Tongue (tissue), 2 donors: Measurements from ENCODE around the gene RNF17. TPM values are rescaled to one million over a fixed set of nuclear protein-coding genes. Genes with fewer than 3 reads are reported as not detected.
"Not testable (repeated sequence)": the region's sequence is repeated elsewhere in the genome, so short reads cannot be mapped to it uniquely, and the experiment has no call there.

Source experiments
- DNase-seq: peaks from one replicate; pipeline ENCODE4 v3.0.0-alpha.2; 2015
- total RNA-seq: library from RNA; depleted of rRNA; stranded (reverse); fragments of >200 nt; gene quantifications from one replicate; pipeline ENCODE4 v1.2.3, GENCODE V29; 2014

RNF17 gene
- total RNA-seq, 1 donor from 2014 or later, result not detected

GRCh38 chr13:24745861-24746617 lies 17.9 kb upstream of the RNF17 start:
- no peak for DNase-seq

DNA sequence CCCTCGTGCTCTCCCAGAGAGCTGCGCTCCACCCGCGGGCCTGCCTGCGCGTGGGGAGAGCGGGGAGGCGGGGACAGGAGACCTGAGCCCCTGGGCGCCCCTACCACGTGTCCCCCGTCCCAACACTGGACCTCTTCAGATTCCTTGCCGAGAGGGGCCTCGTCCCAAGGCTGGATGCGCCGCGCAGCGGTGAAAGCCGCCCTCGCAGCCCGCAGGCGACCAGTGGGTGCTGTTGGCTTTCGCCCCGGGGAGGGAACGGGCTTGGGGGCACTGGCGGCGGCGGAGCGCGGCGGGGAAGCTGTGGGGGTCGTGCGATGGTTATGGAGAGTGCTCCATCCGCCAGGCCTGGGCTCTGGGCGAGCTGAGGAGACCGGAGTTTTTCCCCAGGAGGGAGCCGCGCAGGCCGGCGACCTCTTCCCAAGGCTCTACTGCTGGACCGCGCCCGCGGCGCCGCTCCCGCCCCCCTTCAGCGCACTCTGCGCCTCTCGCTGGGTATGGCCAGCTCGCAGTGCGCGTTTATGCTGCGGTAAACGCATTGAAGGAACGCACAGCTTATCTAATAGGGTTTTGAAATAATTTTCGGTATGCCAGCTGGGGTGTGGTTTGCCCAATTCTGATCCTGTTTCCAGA lies 17.2 kb upstream of the RNF17 start:
- peak; percentile 26 for DNase-seq

DNA sequence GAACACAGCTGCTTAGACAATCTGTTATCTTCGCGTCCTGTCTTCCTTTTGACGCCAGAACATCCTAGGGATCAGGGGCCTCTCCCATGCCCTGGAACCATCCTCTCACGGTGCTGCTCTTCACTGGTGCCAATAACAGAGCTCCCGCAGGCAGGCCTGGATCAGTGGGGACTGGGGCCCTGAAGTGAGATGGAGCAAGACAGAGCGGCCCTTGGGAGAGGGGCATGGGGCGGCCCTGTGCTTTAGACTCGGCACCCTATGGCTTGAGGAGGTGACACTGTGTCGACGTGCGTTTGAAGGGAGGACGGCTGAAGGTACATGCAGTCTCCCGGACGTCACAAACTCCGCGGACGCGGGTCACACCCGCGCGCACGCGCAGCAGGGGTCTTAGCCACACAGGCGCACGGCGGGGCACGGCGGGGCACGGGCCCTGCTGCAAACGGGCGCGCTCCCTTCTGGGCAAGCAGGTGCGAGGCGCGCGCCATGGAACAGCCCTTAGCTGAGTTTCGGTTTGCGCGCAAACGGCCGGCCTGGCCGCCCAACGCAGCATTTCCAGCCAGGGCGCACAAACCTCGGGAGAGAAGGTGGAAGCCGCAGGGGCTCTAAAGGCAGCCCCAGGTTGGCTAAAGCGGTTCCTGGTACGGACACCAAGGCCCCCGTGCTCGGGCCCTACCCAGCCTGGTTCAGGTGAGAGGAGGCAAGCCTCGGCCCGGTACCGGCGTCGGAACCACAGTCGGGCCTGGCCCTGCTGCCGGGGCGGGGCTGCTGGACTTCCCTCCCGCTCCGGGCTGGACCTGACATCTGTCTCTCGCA lies 16.5 kb upstream of the RNF17 start:
- peak; percentile 39 for DNase-seq

GRCh38 chr13:24748061-24748400 lies 15.9 kb upstream of the RNF17 start:
- no peak for DNase-seq

GRCh38 chr13:24759197-24759596 lies 4.8 kb upstream of the RNF17 start:
- no peak for DNase-seq

- no peak for DNase-seq
These were observed 284 bp downstream of the RNF17 start for GRCh38 chr13:24764276-24764630.

DNA sequence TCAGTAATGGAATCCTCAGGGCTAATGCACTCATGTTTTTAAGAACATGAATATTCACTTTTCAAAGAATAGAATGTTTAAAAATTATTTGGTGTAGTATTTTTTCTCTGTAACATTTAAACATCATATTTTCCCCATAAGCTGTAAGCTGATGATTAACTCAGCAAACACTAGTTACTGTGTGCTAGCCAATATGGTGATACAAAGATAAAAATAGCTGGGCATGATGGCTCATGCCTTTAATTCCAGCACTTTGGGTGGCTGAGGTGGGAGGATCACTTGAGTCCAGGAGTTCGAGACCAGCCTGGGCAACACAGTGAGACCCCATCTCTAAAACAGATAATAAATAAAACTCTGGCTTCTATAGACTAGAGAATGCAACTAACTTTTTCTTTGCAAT lies 13.2 kb downstream of the RNF17 start:
- no peak for DNase-seq

DNA sequence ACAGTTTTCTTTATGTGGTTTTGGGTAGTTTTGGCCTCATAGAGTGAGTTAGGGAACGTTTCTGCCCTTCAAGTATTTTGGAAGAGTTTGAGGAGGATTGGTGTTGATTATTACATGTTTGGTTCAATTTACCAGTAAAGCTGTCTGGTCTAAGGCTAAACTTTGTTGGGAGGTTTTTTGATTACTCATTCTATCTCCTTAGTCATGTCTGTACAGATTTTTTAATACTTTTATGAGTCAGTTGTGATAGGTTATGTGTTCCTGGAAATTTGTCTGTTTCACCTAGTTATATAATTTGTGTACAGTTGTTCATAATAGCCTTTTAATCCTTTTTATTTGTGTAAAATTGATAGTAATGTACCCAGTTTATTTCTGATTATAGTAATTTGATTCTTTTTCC lies 20.4 kb downstream of the RNF17 start:
- DNase-seq, result no peak

DNA sequence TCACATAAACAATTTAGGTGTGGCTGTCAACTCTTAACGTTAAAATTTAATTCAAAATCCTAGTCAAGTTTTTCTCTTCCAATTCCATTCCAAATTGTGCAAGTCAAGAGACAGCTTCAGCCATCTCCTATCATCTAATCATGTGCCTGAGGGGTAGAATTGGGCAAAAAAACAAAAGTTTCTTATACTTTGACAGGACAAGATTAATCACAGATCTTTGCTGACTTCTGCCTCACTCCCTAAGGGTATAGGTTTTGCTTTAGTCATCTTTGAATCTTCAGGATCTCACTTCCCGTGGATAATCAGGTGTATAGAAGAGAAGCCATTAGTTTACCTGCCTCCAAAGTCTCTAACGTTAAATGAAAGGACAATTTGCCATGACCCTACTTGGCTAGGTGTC lies 24.6 kb downstream of the RNF17 start:
- DNase-seq, result no peak

GRCh38 chr13:24802074-24802473 lies 38.1 kb downstream of the RNF17 start:
- DNase-seq, result no peak

- no peak for DNase-seq
These were observed 57.2 kb downstream of the RNF17 start for GRCh38 chr13:24821207-24821606.

- no peak for DNase-seq
These were observed 58.7 kb downstream of the RNF17 start for GRCh38 chr13:24822640-24823039.

GRCh38 chr13:24823122-24823710 lies 59.2 kb downstream of the RNF17 start:
- DNase-seq, result not testable (repeated sequence)

- DNase-seq, result no peak
These were observed 63.8 kb downstream of the RNF17 start for GRCh38 chr13:24827799-24828198.

DNA sequence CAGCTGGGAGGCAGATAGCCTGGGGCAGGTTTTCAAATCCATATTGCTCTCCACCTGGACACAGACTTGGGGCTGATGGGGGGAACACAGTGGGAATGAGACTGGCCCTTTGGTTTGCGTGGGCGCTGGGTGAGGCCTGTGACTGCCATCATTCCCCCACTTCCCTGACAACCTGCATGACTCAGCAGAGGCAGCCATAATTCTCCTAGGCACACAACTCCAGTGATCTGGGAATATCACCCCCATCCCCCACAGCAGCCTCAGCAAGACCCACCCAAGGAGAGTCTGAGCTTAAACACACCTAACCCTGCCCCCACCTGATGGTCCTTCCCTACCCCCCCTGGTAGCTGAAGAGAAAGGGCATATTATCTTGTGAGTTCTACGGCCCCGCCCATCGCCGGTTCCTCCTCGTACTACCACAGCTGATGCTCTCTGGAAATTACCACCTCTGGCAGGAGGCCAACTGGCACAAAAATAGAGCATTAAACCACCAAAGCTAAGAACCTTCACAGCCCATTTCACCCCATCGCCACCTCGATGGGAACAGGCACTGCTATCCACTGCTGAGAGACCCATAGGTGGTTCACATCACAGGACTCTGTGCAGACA lies 71.0 kb downstream of the RNF17 start:
- peak; percentile 14 for DNase-seq

- DNase-seq, result not testable (repeated sequence)
These were observed 73.6 kb downstream of the RNF17 start for GRCh38 chr13:24837528-24837927.

- no peak for DNase-seq
These were observed 78.7 kb downstream of the RNF17 start for GRCh38 chr13:24842549-24843274.

DNA sequence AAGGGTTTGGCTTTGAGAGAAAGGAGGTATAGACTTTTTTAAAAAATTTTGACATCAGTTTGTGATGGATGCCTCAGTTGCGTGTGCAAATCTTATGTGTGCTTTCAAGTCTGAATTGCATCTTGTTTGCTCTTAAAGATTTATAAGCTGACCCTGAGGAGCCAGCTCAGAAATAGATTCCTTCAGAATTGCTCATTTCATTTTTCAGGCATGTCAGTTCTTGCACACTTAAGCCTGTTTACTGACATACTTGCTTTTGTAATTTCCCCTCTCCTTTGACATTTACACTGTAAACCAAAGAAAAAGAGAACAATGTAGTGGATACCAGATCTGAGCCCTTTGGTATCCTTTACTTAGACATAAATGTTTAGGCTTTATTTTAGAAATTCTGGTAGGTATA lies 87.6 kb downstream of the RNF17 start:
- peak; percentile 34 for DNase-seq

DNA sequence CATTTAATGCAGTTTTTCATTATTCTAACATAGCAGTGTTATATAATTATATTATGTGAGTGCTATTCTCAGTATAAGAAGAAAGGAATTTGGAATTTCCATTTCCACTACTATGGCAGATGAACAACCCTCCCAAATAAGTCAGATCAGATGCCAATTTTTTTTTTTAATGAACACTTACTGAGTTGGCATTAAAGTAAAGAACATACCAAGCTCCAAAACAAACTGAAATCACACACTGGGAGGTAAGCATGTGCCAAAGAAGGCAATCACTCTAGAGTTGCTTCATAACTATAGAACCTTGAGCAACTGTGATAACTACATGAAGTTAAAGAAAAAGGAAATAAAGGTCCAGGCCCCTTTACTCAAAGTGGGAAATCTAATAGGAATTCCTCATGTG lies 90.3 kb downstream of the RNF17 start:
- no peak for DNase-seq

DNA sequence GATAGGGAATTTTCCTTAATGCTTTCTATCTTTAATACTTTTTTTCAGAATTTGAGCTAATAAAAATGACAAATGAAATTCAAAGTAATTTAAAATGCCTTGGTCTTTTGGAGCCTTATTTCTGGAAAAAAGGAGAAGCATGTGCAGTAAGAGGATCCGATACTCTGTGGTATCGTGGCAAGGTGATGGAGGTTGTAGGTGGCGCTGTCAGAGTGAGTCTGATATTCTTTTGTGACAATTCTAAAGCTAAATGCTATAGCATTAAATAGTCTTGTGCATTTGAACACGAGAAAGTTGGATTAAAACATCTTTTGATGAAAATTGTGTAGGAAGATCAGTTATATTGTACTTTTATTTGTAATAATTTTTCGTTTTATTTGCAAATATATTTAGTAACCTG lies 95.0 kb downstream of the RNF17 start:
- no peak for DNase-seq

- DNase-seq, result no peak
These were observed 96.8 kb downstream of the RNF17 start for GRCh38 chr13:24860770-24861169.
